GM12874 (cell line): ENCODE results near the gene RXRA.

ENCODE experiments used
- CTCF ChIP-seq: IDR thresholded peaks from 2 replicates; pipeline ENCODE4 v1.5.1; 2011; ENCODE audit warnings: low read depth, mild to moderate bottlenecking, control low read depth, low read length, moderate library complexity; ENCODE audit not compliant: insufficient read depth

The RXRA gene

GRCh38 chr9:134442486-134443173 is 116.4 kb downstream of the RXRA start:
- TF ChIP-seq CTCF = no peak

- peak; percentile 98 for TF ChIP-seq CTCF
Measured at GRCh38 chr9:134443174-134444037, 117.2 kb downstream of the RXRA start.

GRCh38 chr9:134444038-134444315 is 117.7 kb downstream of the RXRA start:
- TF ChIP-seq CTCF = no peak

- no peak for TF ChIP-seq CTCF
Measured at GRCh38 chr9:134445000-134445399, 118.7 kb downstream of the RXRA start.

GRCh38 chr9:134449180-134449916 is 123.1 kb downstream of the RXRA start:
- peak; percentile 74 for TF ChIP-seq CTCF

- TF ChIP-seq CTCF = no peak
Measured at GRCh38 chr9:134451700-134452458, 125.6 kb downstream of the RXRA start.
